B cell (primary cell): Measurements from ENCODE around the gene DHX8.

ENCODE experiments used
- EZH2 ChIP-seq: IDR thresholded peaks from 2 replicates; pipeline ENCODE4 v1.6.1; 2012; ENCODE audit warnings: borderline replicate concordance, low read depth, mild to moderate bottlenecking, moderate library complexity, low read length; ENCODE audit not compliant: insufficient read depth, poor library complexity, severe bottlenecking
- TF ChIP-seq, protein P1 (sequence below): fragments of 200-600 bp; IDR thresholded peaks from one replicate; pipeline ENCODE4 v1.8.0; 2022; ENCODE audit warnings: antibody characterized with exemption, mild to moderate bottlenecking

DNA sequence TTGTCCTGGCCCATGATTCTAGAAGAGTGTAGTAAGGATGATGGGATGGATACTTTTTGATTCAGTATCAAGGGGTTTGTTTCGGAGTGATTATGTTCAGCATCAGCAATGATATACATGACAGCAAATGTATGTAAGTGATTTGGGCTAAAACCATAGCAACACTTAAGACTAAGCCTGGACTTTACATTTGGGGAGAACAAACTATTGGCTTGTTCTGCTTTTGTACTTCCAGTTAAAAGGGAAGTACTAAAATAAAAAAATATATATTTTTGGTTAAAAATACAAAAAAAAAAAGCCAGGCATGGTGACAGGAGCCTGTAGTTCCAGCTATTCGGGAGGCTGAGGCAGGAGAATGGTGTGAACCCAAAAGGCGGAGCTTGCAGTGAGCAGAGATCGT, 20.5 kb upstream of the DHX8 start:
- TF ChIP-seq, protein P1, sequence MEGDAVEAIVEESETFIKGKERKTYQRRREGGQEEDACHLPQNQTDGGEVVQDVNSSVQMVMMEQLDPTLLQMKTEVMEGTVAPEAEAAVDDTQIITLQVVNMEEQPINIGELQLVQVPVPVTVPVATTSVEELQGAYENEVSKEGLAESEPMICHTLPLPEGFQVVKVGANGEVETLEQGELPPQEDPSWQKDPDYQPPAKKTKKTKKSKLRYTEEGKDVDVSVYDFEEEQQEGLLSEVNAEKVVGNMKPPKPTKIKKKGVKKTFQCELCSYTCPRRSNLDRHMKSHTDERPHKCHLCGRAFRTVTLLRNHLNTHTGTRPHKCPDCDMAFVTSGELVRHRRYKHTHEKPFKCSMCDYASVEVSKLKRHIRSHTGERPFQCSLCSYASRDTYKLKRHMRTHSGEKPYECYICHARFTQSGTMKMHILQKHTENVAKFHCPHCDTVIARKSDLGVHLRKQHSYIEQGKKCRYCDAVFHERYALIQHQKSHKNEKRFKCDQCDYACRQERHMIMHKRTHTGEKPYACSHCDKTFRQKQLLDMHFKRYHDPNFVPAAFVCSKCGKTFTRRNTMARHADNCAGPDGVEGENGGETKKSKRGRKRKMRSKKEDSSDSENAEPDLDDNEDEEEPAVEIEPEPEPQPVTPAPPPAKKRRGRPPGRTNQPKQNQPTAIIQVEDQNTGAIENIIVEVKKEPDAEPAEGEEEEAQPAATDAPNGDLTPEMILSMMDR: no peak
- TF ChIP-seq EZH2: no peak
